ENCODE measurements around the gene GLMP.

The GLMP gene

DNA sequence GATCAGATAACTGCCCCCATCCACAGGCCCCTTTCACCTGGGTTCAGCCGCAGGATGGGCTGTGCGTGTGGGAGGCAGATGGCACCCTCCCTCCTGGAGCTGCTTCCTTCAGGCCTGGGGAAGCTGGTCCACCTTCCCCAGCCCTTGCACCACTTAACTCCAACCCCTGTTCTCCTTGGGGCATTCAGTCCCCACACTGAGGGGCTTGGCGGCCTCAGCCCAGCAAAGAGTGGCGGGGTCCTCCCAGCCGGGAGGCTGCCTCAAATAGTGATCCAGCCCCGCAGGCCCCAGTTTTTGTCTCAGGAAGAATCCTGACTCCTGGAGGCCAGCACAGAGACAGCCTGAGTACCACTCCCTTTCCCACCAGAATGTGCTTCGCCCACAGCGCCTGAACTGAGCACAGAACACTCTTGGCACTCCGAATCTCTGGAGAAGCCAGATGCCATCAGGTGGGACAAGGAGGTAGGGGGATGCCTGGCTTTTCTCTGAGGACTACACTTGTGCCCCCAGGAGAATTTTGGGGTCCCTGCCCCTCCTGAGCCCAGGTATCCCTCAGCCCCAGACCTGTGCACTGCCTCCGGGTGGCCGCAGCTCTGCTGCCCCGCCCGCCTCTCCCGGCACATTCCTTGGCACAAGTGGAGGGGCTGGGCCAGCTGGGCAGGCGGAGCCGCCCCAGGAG is 48.6 kb downstream of the GLMP start:
- no peak for DNase-seq

DNA sequence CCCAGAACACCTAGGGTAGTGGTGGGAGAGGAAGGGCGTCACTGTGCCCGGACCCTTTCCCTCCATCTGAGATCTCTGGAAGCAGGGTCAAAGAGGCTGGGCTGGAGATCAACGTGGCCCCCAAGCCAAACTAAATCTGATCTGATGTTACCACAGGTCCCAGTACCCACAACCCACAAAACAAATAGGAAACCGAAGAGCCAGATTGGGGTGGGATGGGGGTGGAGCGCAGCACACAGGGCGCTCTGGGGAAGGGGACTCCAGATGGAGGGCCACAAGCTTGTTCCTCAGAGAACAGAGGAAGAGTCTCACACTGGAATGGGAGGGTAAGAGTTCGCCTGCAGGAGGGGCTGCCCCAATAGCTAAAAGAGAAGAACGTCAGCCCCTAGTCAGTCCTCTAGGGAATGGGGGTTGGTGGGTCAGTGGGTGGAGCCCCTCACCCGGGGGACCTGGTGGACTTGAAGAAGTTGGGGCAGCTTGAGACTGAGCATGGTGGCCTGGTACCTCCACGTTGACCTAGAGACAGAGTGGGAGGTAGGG is 49.2 kb downstream of the GLMP start:
- DNase-seq = no peak

- no peak for DNase-seq
These were observed 49.8 kb downstream of the GLMP start for GRCh38 chr1:156245451-156246232.

GRCh38 chr1:156244712-156245111 is 50.8 kb downstream of the GLMP start:
- DNase-seq = no peak

GRCh38 chr1:156244126-156244525 is 51.4 kb downstream of the GLMP start:
- no peak for DNase-seq

- no peak for DNase-seq
These were observed 52.7 kb downstream of the GLMP start for GRCh38 chr1:156242738-156243137.
